ENCODE data around the gene GNB4. TPM values are rescaled to one million over a fixed set of nuclear protein-coding genes. Genes with fewer than 3 reads are reported as not detected.
A peak's percentile ranks its signal among the peaks of the same experiment; 100 is the strongest.

GNB4 gene
- total and polyA plus RNA-seq, 2 donors: 7.4 to 16.1 TPM

DNA sequence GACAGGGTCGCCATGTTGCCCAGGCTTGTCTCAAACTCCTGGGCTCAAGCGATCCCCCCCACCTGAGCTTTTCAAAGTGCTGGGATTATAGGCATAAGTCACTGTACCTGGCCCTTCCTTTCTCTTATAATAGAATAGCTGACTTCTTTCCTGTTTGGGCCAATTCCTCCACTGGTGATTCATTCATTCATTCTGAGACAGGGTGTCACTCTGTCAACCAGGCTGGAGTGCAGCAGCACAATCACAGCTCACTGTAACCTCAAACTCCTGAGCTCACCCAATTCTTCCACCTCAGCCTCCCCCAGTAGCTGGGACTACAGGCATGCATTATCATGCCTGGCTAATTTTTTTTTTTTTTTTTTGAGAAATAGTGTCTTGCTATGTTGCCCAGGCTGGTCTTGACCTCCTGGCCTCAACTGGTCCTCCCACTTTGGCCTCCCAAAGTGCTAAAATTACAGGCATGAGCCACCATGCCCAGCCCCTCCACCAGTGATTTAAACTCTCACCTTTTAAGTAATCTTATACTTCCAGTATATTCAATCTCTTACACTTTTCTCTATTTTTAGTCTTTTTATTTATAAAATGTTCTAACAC is 20.9 kb downstream of the GNB4 start:
- Histone ChIP-seq H3K27ac (ENCODE audit: low read depth in 1 of 2, low read length in 1 of 2) (no peak overlapping the region), H3K36me3 (ENCODE audit: control insufficient read depth in 2 of 2, insufficient read depth in 2 of 2, low read length in 1 of 2) (no peaks in the 10 kb centered on the region), H3K9me3 (ENCODE audit: control insufficient read depth in 2 of 2, insufficient read depth in 1 of 2, low read length in 1 of 2) (no peaks in the 10 kb centered on the region), H3K27me3 (ENCODE audit: control insufficient read depth in 2 of 2, insufficient read depth in 1 of 2, low read length in 1 of 2) (no peaks in the 10 kb centered on the region), H3K4me3 (ENCODE audit: low read length in 2 of 2) (no peak overlapping the region), H3K4me1 (ENCODE audit: control insufficient read depth in 2 of 2, insufficient read depth in 2 of 2, low read length in 2 of 2) (peaks cover 5 to 14% of the 10 kb centered on the region in 2 donors)
- WGBS: 99% methylated on average over 2 of the region's 2 CpGs
- no peak for DNase-seq (ENCODE audit: low read depth in 6 of 9, low spot score in 9 of 9)

DNA sequence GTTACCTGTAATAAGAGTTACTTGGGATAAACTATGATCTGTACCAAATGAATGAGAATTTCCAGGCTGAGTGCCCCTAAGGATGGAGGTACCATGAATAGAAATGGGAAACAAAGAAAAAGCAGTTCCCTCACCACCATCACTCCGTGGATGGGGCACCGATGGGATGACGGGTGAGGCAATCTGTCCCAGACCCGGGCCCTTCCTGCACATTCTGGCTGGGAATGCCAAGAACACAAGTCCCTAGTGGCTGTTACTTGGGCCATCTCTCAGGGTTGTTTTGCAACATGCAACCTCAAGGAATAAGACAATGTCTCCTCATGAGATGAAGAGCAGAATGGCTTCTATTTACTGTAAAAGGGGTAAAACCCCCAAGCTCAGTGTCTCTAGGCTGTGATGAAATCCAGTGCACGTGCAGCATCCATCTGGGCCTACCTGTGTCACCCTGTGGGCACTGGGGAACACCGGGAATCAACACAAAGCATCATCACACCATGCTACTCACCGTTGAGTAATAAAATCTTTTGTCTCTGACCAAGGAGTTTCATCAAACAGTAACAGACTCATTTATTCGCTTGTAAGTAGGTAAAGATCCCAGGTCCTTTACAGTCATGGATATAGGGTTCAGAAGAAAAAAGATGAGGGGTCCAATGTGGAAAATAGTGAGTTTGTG is 22.3 kb downstream of the GNB4 start:
- H3K36me3 ChIP-seq (ENCODE audit: control insufficient read depth in 2 of 2, insufficient read depth in 2 of 2, low read length in 1 of 2): no peaks in the 10 kb centered on the region
- H3K27ac ChIP-seq (ENCODE audit: low read depth in 1 of 2, low read length in 1 of 2): no peak overlapping the region
- H3K27me3 ChIP-seq (ENCODE audit: control insufficient read depth in 2 of 2, insufficient read depth in 1 of 2, low read length in 1 of 2): no peaks in the 10 kb centered on the region
- WGBS: 97% methylated on average over 8 of the region's 8 CpGs
- DNase-seq (ENCODE audit: low read depth in 6 of 9, low spot score in 9 of 9): no peak
- no peaks in the 10 kb centered on the region for H3K9me3 ChIP-seq (ENCODE audit: control insufficient read depth in 2 of 2, insufficient read depth in 1 of 2, low read length in 1 of 2)
- no peak overlapping the region for H3K4me3 ChIP-seq (ENCODE audit: low read length in 2 of 2)
- peaks cover 5 to 11% of the 10 kb centered on the region in 2 donors for H3K4me1 ChIP-seq (ENCODE audit: control insufficient read depth in 2 of 2, insufficient read depth in 2 of 2, low read length in 2 of 2)

DNA sequence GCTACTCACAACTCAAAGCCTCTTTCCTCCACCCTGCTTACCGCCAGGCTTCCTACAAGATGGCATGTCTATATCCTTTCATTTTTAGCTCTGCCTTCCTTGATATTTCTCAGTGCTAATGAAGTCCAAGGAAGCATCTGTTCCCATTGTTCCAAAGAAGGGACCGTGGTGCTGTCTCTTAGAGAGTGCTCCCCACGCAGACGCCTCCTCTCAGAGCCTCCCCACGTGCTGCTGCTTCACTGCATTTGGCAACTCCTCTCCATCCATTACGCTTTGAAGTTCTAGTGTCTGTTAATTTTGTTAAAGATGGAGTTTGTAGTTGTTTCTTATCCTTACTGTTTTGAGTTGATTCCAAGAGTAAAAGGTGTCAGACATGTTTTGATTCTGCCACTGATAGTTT is 26.2 kb downstream of the GNB4 start:
- H3K36me3 ChIP-seq (ENCODE audit: control insufficient read depth in 2 of 2, insufficient read depth in 2 of 2, low read length in 1 of 2): no peaks in the 10 kb centered on the region
- H3K27me3 ChIP-seq (ENCODE audit: control insufficient read depth in 2 of 2, insufficient read depth in 1 of 2, low read length in 1 of 2): no peaks in the 10 kb centered on the region
- H3K4me3 ChIP-seq (ENCODE audit: low read length in 2 of 2): no peak overlapping the region
- DNase-seq (ENCODE audit: low read depth in 6 of 9, low spot score in 9 of 9): no peak
- no peak overlapping the region for H3K27ac ChIP-seq (ENCODE audit: low read depth in 1 of 2, low read length in 1 of 2)
- WGBS: 98% methylated on average over 6 of the region's 6 CpGs
- H3K9me3 ChIP-seq (ENCODE audit: control insufficient read depth in 2 of 2, insufficient read depth in 1 of 2, low read length in 1 of 2): no peaks in the 10 kb centered on the region
- no peaks in the 10 kb centered on the region for H3K4me1 ChIP-seq (ENCODE audit: control insufficient read depth in 2 of 2, insufficient read depth in 2 of 2, low read length in 2 of 2)

DNA sequence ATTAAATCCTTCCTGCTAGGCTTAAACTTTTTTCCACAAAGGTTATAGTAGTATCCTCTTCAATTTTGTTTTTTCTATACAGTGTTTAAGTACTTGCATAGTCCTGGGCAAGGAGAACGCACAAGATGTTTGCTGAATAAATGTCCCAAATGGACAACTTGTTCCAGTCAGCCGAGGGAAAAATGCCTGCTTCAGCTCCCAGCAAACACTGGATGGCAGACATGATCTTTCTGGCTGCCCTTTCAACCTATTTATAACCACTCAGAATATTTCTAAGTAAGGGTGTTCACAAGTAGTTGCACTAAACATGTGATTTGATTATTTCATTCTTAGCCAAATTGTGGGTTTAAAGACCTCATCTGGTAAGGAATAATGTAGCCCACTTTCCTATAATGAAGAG is 29.8 kb downstream of the GNB4 start:
- no peak for DNase-seq (ENCODE audit: low read depth in 6 of 9, low spot score in 9 of 9)
- 92% methylated on average over 2 of the region's 2 CpGs for WGBS
- Histone ChIP-seq H3K4me3 (ENCODE audit: low read length in 2 of 2) (no peak overlapping the region), H3K27ac (ENCODE audit: low read depth in 1 of 2, low read length in 1 of 2) (no peak overlapping the region), H3K36me3 (ENCODE audit: control insufficient read depth in 2 of 2, insufficient read depth in 2 of 2, low read length in 1 of 2) (peaks cover 0 to 9% of the 10 kb centered on the region in 2 donors), H3K9me3 (ENCODE audit: control insufficient read depth in 2 of 2, insufficient read depth in 1 of 2, low read length in 1 of 2) (no peaks in the 10 kb centered on the region), H3K4me1 (ENCODE audit: control insufficient read depth in 2 of 2, insufficient read depth in 2 of 2, low read length in 2 of 2) (no peaks in the 10 kb centered on the region), H3K27me3 (ENCODE audit: control insufficient read depth in 2 of 2, insufficient read depth in 1 of 2, low read length in 1 of 2) (no peaks in the 10 kb centered on the region)

DNA sequence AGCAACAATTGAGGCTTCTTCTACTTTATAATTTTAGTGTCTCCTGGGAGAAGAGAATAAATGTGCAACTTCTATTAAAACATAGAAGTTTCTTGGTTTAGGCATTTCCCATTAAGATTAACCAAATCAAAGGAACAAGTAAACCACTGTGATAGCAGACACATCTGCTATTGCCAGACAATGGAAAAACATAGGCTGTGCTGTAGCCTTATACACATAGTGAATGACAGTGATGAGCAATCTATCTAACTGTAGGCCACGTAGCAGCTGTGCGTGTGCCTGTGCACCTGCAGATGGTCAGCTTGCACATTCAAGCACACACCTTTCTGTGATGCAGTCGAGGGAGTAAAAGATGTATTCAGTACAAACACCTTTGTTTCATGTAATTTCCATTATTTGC is 32.7 kb downstream of the GNB4 start:
- DNase-seq (ENCODE audit: low read depth in 6 of 9, low spot score in 9 of 9): peak in 1 of 9 donors; percentile 13
- WGBS: 20% methylated on average over 3 of the region's 3 CpGs
- no peaks in the 10 kb centered on the region for H3K9me3 ChIP-seq (ENCODE audit: control insufficient read depth in 2 of 2, insufficient read depth in 1 of 2, low read length in 1 of 2)
- no peaks in the 10 kb centered on the region for H3K27me3 ChIP-seq (ENCODE audit: control insufficient read depth in 2 of 2, insufficient read depth in 1 of 2, low read length in 1 of 2)
- peaks cover 0 to 9% of the 10 kb centered on the region in 2 donors for H3K36me3 ChIP-seq (ENCODE audit: control insufficient read depth in 2 of 2, insufficient read depth in 2 of 2, low read length in 1 of 2)
- H3K4me1 ChIP-seq (ENCODE audit: control insufficient read depth in 2 of 2, insufficient read depth in 2 of 2, low read length in 2 of 2): no peaks in the 10 kb centered on the region
- no peak overlapping the region for H3K27ac ChIP-seq (ENCODE audit: low read depth in 1 of 2, low read length in 1 of 2)
- no peak overlapping the region for H3K4me3 ChIP-seq (ENCODE audit: low read length in 2 of 2)

DNA sequence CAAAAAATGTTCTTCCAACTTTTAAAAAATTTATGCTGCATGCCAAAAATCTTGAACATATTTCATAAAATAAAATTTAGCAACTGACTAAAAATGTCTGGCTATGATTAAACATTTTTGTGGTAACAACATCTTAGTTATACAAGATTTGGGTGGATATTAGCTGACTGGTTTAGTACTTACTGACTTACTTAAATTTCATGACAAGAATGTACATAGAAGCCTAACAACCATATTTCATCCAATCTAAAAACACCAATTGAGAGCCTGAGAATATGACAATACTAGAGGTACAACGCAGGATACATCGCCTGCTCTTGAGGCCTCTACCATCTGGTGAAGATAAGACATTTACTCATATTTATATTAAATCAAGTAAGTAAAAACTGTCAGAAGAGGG is 34.6 kb downstream of the GNB4 start:
- Histone ChIP-seq H3K27me3 (ENCODE audit: control insufficient read depth in 2 of 2, insufficient read depth in 1 of 2, low read length in 1 of 2) (no peaks in the 10 kb centered on the region), H3K4me3 (ENCODE audit: low read length in 2 of 2) (no peak overlapping the region), H3K4me1 (ENCODE audit: control insufficient read depth in 2 of 2, insufficient read depth in 2 of 2, low read length in 2 of 2) (no peaks in the 10 kb centered on the region), H3K36me3 (ENCODE audit: control insufficient read depth in 2 of 2, insufficient read depth in 2 of 2, low read length in 1 of 2) (peaks cover 0 to 9% of the 10 kb centered on the region in 2 donors), H3K27ac (ENCODE audit: low read depth in 1 of 2, low read length in 1 of 2) (no peak overlapping the region), H3K9me3 (ENCODE audit: control insufficient read depth in 2 of 2, insufficient read depth in 1 of 2, low read length in 1 of 2) (no peaks in the 10 kb centered on the region)
- 98% methylated on average over 2 of the region's 2 CpGs for WGBS
- no peak for DNase-seq (ENCODE audit: low read depth in 6 of 9, low spot score in 9 of 9)

DNA sequence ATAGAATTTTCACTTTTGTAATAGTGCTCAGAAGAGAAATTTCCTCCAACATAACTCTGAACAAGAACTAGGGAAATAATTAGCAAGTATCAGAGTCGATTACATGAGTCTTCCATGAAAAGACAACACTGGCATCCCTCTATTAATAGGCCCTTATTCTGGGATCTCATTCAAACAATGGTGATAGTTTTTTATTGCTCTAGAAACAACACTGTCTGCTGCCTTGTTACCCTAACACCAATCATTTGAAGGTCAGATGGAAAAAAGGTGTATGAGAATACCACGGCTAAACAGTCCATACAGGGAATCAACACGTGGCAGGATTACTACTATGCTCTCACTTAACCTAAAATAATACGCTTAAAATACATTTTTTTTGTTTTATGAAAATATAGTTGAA is 35.9 kb downstream of the GNB4 start:
- Histone ChIP-seq H3K36me3 (ENCODE audit: control insufficient read depth in 2 of 2, insufficient read depth in 2 of 2, low read length in 1 of 2) (peaks cover 0 to 9% of the 10 kb centered on the region in 2 donors), H3K27ac (ENCODE audit: low read depth in 1 of 2, low read length in 1 of 2) (no peak overlapping the region), H3K27me3 (ENCODE audit: control insufficient read depth in 2 of 2, insufficient read depth in 1 of 2, low read length in 1 of 2) (no peaks in the 10 kb centered on the region), H3K4me1 (ENCODE audit: control insufficient read depth in 2 of 2, insufficient read depth in 2 of 2, low read length in 2 of 2) (no peaks in the 10 kb centered on the region), H3K9me3 (ENCODE audit: control insufficient read depth in 2 of 2, insufficient read depth in 1 of 2, low read length in 1 of 2) (no peaks in the 10 kb centered on the region), H3K4me3 (ENCODE audit: low read length in 2 of 2) (no peak overlapping the region)
- 97% methylated on average over 4 of the region's 4 CpGs for WGBS
- DNase-seq (ENCODE audit: low read depth in 6 of 9, low spot score in 9 of 9): no peak

DNA sequence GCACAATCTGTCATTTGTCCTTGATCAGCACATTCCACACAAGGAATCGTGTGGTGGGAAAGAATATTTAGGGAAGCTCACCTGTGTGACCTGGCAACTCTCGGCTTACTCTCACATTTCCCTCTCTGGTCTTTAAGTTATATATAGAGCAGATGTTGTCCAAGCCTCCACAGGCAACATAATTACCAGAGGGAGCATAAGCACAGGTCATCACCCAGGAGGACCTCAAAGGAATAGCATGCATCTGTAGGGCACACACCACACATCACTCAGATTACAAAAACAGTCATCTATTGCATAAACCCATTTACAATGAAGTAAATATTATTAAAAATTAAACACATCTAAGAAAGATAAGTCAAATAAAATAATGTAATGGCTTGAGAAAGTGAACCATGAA is 36.5 kb downstream of the GNB4 start:
- H3K4me3 ChIP-seq (ENCODE audit: low read length in 2 of 2): no peak overlapping the region
- H3K36me3 ChIP-seq (ENCODE audit: control insufficient read depth in 2 of 2, insufficient read depth in 2 of 2, low read length in 1 of 2): peaks cover 0 to 9% of the 10 kb centered on the region in 2 donors
- no peak overlapping the region for H3K27ac ChIP-seq (ENCODE audit: low read depth in 1 of 2, low read length in 1 of 2)
- no peaks in the 10 kb centered on the region for H3K4me1 ChIP-seq (ENCODE audit: control insufficient read depth in 2 of 2, insufficient read depth in 2 of 2, low read length in 2 of 2)
- DNase-seq (ENCODE audit: low read depth in 6 of 9, low spot score in 9 of 9): no peak
- no peaks in the 10 kb centered on the region for H3K27me3 ChIP-seq (ENCODE audit: control insufficient read depth in 2 of 2, insufficient read depth in 1 of 2, low read length in 1 of 2)
- 95% methylated on average over 2 of the region's 2 CpGs for WGBS
- H3K9me3 ChIP-seq (ENCODE audit: control insufficient read depth in 2 of 2, insufficient read depth in 1 of 2, low read length in 1 of 2): no peaks in the 10 kb centered on the region

DNA sequence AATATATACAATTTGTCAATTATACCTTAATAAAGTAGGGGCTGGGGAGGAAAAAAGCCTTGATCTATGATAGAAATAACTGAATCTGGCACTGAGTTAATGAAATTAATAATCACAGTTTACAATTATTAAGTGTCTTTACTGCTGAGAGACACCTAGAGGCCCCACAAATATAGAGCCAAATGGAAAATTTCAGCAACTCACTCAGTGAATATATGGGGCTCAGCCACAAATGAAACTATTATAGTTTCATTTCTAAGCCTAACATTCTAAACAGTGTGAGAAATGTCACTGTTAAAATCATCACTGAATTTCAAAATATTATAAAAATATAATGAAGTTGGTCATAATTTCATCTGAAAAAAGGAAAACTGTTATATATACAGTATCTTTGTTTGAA is 40.3 kb downstream of the GNB4 start:
- Histone ChIP-seq H3K9me3 (ENCODE audit: control insufficient read depth in 2 of 2, insufficient read depth in 1 of 2, low read length in 1 of 2) (no peaks in the 10 kb centered on the region), H3K27ac (ENCODE audit: low read depth in 1 of 2, low read length in 1 of 2) (no peak overlapping the region), H3K4me3 (ENCODE audit: low read length in 2 of 2) (no peak overlapping the region), H3K4me1 (ENCODE audit: control insufficient read depth in 2 of 2, insufficient read depth in 2 of 2, low read length in 2 of 2) (no peaks in the 10 kb centered on the region), H3K36me3 (ENCODE audit: control insufficient read depth in 2 of 2, insufficient read depth in 2 of 2, low read length in 1 of 2) (peaks cover 0 to 4% of the 10 kb centered on the region in 2 donors), H3K27me3 (ENCODE audit: control insufficient read depth in 2 of 2, insufficient read depth in 1 of 2, low read length in 1 of 2) (no peaks in the 10 kb centered on the region)
- DNase-seq (ENCODE audit: low read depth in 6 of 9, low spot score in 9 of 9): no peak
